PC-9 (cell line): ENCODE measurements around the gene MON1A.
"Not testable (repeated sequence)": the region's sequence is repeated elsewhere in the genome, so short reads cannot be mapped to it uniquely, and the experiment has no call there.

Experiments
- EZH2 ChIP-seq: fragments of 200-600 bp; sonication (generic); IDR thresholded peaks from 2 replicates; pipeline ENCODE4 v1.8.0; 2017; ENCODE audit warnings: antibody characterized with exemption, low read depth
- TF ChIP-seq, protein P1 (sequence below): fragments of 200-600 bp; sonication (generic); conservative IDR thresholded peaks from 2 replicates; pipeline ENCODE4 v1.6.1; 2017; ENCODE audit warnings: mixed run types, antibody characterized with exemption, mild to moderate bottlenecking, moderate library complexity

DNA sequence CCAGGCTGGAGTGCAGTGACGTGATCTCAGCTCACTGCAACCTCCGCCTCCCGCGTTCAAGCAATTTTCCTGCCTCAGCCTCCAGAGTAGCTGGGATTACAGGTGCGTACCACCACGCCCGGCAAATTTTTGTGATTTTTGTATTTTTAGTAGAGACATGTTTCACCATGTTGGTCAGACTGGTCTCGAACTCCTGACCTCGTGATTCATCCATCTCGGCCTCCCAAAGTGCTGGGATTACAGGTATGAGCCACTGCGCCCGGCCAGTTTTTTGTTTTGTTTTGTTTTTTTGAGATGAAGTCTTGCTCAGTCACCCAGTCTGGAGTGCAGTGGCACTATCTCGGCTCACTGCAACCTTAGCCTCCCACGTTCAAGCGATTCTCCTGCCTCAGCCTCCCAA, 2.7 kb upstream of the MON1A start:
- TF ChIP-seq, protein P1, sequence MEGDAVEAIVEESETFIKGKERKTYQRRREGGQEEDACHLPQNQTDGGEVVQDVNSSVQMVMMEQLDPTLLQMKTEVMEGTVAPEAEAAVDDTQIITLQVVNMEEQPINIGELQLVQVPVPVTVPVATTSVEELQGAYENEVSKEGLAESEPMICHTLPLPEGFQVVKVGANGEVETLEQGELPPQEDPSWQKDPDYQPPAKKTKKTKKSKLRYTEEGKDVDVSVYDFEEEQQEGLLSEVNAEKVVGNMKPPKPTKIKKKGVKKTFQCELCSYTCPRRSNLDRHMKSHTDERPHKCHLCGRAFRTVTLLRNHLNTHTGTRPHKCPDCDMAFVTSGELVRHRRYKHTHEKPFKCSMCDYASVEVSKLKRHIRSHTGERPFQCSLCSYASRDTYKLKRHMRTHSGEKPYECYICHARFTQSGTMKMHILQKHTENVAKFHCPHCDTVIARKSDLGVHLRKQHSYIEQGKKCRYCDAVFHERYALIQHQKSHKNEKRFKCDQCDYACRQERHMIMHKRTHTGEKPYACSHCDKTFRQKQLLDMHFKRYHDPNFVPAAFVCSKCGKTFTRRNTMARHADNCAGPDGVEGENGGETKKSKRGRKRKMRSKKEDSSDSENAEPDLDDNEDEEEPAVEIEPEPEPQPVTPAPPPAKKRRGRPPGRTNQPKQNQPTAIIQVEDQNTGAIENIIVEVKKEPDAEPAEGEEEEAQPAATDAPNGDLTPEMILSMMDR: not testable (repeated sequence)
- not testable (repeated sequence) for TF ChIP-seq EZH2
